Activated CD4-positive, alpha-beta memory T cell treated with anti-CD3 and anti-CD28 coated beads for 36 hours (primary cell): ENCODE results near the gene MYO19. TPM values are rescaled to one million over a fixed set of nuclear protein-coding genes. Genes with fewer than 3 reads are reported as not detected.

ENCODE experiments used
- CTCF ChIA-PET: fragments of 350-600 bp; sonication (Branson Sonifier 250); formaldehyde crosslinking; loops from one replicate; lab custom pipeline; 2021; ENCODE audit warnings: antibody characterized with exemption, inconsistent platforms; lab: Charles Lee
- POLR2A ChIA-PET: fragments of 350-600 bp; sonication (Branson Sonifier 250); formaldehyde crosslinking; loops from one replicate; lab custom pipeline; 2021; ENCODE audit warnings: antibody characterized with exemption; lab: Charles Lee
- DNase-seq: peaks from one replicate; pipeline ENCODE4 v3.0.0-alpha.2; 2020
- H3K27ac Mint-ChIP-seq: one replicate; pipeline ENCODE4 v1.8.0; 2021; ENCODE audit warnings: mixed read lengths
- H3K27me3 Mint-ChIP-seq: one replicate; pipeline ENCODE4 v1.8.0; 2021; ENCODE audit warnings: mixed read lengths
- H3K36me3 Mint-ChIP-seq: one replicate; pipeline ENCODE4 v1.8.0; 2021; ENCODE audit warnings: mixed read lengths
- H3K4me1 Mint-ChIP-seq: one replicate; pipeline ENCODE4 v1.8.0; 2021; ENCODE audit warnings: low read depth, mixed read lengths
- H3K4me3 Mint-ChIP-seq: one replicate; pipeline ENCODE4 v1.8.0; 2021; ENCODE audit warnings: mild to moderate bottlenecking, mixed read lengths
- H3K9me3 Mint-ChIP-seq: one replicate; pipeline ENCODE4 v1.8.0; 2021; ENCODE audit warnings: mixed read lengths
- intact Hi-C: fragments of 100-400 bp; cut with micrococcal nuclease; formaldehyde crosslinking; loops from one replicate; pipeline ENCODE4 v1.15.1; 2023
- total RNA-seq, 2 experiments: library from RNA; stranded (reverse); gene quantifications; one replicate each; pipeline ENCODE4 v1.2.3, GENCODE V29; 2021

MYO19 gene
- total RNA-seq, 2 experiments from 2014 or later = 106 to 112 TPM

DNA sequence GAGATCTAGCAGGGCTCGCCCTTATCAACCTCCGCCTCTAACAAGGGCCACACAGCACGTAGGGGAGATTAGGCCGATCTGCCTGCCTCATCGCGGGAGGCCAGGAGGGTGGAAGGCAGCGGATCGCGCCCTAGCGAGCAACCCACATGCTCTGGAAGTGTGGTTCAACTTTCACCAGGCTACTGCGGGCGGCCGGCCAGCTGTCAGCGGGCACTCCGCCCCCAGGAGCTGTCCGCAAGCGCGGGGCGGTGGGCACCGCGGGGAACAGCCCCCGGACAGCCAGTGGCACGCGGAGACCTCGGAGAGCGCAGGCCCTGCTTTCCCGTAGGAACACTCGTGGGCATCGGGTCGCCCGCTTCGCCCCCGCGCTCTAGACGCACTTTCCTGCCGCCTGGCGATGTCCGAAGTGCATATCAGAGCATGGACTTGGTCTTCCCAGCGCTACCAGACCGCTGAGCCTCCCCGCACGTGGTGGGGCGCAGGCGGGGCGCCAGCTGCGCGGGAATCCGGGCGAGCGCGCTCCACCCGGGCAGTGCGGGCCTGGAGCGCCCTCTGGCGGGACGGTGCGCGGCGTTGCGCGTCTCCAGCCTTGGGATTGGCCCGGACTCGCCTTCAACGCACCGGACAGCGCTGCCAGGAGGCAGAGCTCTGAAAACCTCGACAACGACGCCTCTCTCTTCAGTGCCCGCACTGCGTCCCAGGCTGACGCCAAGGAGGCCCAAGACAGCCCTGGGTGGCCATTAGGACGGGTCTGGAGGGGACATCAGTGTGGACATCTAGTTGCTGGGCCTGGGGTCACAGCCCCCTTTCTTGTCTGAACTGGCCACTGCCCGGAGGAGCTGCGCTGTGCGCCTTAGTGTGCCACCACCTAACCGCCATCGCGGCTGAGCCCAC, 51.8 kb downstream of the MYO19 start:
- Mint-ChIP-seq H3K27ac (no peak overlapping the region), H3K4me1 (peaks cover 24% of the 10 kb centered on the region), H3K9me3 (no peaks in the 10 kb centered on the region), H3K27me3 (peaks cover 23% of the 10 kb centered on the region), H3K36me3 (peaks cover 4% of the 10 kb centered on the region), H3K4me3 (peak overlapping the region; percentile 37)
- peak; percentile 90 for DNase-seq
- CTCF ChIA-PET = interaction anchor here (0.5 to 2.5 kb wide), 27 partner anchors 8 to 719 kb away, joined by 3 to 21 read pairs (median 4); partner anchors contain the start of genes CCL3, MRM1 and TAF15
- intact Hi-C loops = loop anchor here (2.0 kb wide), 1 partner anchor 512 kb away; no protein-coding TSS in a partner anchor
- POLR2A ChIA-PET = interaction anchor here (0.9 kb wide), 1 partner anchor 42 kb away, joined by 4 read pairs; no protein-coding TSS in a partner anchor

DNA sequence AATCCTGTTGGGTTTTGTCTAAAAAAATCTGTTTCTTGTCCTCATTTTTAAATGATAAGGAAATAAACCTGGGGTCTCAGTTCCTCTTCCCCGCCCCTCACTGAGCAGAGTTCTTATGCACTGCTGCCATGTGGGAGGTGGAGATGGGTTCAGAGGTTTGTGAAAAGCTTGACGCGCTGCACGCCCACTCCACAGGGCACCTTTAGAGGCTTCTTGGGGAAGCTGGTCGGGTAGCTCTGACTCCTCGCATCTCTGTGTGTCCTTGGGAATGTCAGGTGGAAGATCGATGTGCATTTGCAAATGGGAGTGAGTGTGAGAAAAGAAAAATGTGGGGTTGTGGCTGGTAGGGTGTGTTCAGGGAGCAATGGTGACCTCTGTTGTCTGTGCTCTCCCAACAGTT, 52.8 kb downstream of the MYO19 start:
- Mint-ChIP-seq H3K4me1 (peaks cover 20% of the 10 kb centered on the region), H3K4me3 (no peak overlapping the region), H3K27ac (no peak overlapping the region), H3K36me3 (peaks cover 2% of the 10 kb centered on the region), H3K9me3 (no peaks in the 10 kb centered on the region), H3K27me3 (peaks cover 27% of the 10 kb centered on the region)
- intact Hi-C loops = loop anchor here (2.0 kb wide), 1 partner anchor 511 kb away; no protein-coding TSS in a partner anchor
- DNase-seq = no peak
- CTCF ChIA-PET = interaction anchor here (0.8 to 2.5 kb wide), 6 partner anchors 7 to 718 kb away, joined by 3 to 21 read pairs (median 6); no protein-coding TSS in a partner anchor
- POLR2A ChIA-PET = no interaction called here

DNA sequence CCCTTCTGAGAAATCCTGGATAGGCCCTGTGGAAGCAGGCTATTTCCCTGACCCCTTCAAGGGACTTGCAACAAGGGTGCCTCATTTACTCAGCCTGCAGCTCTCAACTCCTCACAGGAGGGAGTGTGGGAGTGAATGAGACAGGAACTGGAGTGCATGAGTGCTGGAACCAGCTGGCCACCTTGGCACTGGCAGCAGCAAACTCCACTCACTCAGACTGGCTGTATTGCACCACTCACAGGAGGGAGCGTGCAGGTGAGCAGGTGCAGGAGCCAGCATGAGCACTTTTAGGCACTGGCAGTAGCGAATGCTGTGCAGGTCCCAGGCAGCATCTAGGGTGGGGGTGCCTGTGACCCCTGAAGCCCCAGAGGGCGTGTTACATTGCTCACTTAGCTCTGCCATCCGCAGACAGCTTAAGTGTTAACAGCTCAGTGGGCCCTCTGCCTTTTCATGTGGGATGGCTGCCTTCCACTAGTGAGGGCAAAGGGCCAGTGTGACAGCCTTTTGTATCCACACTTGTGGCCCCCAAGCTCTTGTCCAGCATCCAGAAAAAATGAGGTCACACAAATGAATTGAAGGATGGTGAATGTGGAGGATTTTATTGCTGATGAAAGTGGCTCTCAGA, 59.2 kb downstream of the MYO19 start:
- Mint-ChIP-seq H3K9me3 (no peaks in the 10 kb centered on the region), H3K4me3 (no peak overlapping the region), H3K27ac (no peak overlapping the region), H3K36me3 (no peaks in the 10 kb centered on the region), H3K4me1 (no peaks in the 10 kb centered on the region), H3K27me3 (peaks cover 15% of the 10 kb centered on the region)
- ChIA-PET POLR2A (no interaction called here), CTCF (interaction anchor here (1.6 kb wide), 1 partner anchor 9 kb away, joined by 5 read pairs; no protein-coding TSS in a partner anchor)
- DNase-seq = no peak
- intact Hi-C loops = no loop called here

DNA sequence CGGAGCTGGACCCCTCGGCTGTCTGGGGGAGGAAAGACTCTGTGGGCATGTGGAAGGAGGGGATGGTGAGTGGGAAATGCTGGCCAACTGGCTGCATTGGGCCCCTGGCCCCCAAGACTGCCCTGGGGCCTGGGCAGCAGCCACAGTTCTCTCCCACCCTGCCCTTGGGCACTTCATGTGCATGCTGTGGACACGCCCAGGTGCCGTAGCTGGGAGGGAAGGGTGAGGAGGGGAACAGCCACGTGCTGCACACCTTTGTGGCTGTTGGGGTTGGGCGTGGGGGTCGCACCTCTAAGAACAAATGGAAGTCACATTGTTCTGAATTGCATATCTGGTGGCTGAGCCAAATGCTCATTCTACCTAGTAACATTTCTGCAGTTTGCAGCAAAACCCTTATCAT, 60.1 kb downstream of the MYO19 start:
- H3K4me1 Mint-ChIP-seq = no peaks in the 10 kb centered on the region
- no peaks in the 10 kb centered on the region for H3K36me3 Mint-ChIP-seq
- no peaks in the 10 kb centered on the region for H3K9me3 Mint-ChIP-seq
- DNase-seq = no peak
- H3K4me3 Mint-ChIP-seq = no peak overlapping the region
- intact Hi-C loops = no loop called here
- peaks cover 11% of the 10 kb centered on the region for H3K27me3 Mint-ChIP-seq
- CTCF ChIA-PET = interaction anchor here (0.8 kb wide), 1 partner anchor 8 kb away, joined by 3 read pairs; no protein-coding TSS in a partner anchor
- POLR2A ChIA-PET = no interaction called here
- H3K27ac Mint-ChIP-seq = no peak overlapping the region

DNA sequence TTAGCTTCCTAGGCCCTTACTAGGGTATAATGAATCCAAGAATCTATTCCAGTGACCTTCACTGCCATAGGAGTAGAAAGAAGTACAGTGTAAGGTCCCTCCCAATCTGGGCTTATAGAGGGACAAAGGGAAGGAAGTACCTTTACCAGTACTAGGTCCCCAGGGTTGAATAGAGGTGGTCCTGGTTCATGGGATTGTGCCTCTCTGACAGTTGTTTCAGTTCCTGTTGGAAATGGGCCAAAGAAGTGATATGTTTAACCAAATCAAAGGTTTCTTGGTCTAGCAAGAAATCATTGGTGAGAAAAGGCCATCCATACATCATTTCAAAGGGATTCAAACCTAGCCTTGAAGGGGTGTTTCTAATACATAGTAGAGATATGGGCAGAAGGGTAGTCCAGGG, 64.2 kb downstream of the MYO19 start:
- POLR2A ChIA-PET = no interaction called here
- Mint-ChIP-seq H3K9me3 (no peaks in the 10 kb centered on the region), H3K4me1 (no peaks in the 10 kb centered on the region), H3K27ac (no peak overlapping the region), H3K4me3 (no peak overlapping the region), H3K36me3 (no peaks in the 10 kb centered on the region), H3K27me3 (peaks cover 16% of the 10 kb centered on the region)
- CTCF ChIA-PET = no interaction called here
- no peak for DNase-seq
- intact Hi-C loops = no loop called here

DNA sequence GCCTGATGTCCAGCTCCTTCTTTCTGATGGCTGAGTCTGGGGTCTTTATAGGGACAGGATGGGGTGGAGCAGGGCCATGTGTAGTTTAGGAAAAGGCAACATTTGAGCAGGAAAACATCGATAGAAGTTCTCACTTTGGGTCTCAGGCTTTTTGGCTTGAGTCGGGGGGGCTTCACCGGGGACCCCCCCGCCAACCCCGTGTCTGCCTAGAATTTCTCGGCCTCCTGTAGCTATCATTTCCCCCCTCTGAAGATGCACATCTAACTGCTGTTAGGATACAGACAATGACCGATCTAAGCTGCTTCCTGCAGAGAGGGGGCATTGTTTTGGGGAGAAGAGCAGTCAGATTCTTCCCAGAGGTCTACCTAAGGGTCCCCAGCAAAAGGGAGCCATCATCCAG, 64.9 kb downstream of the MYO19 start:
- Mint-ChIP-seq H3K4me3 (no peak overlapping the region), H3K36me3 (no peaks in the 10 kb centered on the region), H3K27me3 (peaks cover 23% of the 10 kb centered on the region), H3K27ac (no peak overlapping the region), H3K4me1 (no peaks in the 10 kb centered on the region), H3K9me3 (no peaks in the 10 kb centered on the region)
- ChIA-PET CTCF (no interaction called here), POLR2A (no interaction called here)
- DNase-seq = no peak
- intact Hi-C loops = no loop called here

DNA sequence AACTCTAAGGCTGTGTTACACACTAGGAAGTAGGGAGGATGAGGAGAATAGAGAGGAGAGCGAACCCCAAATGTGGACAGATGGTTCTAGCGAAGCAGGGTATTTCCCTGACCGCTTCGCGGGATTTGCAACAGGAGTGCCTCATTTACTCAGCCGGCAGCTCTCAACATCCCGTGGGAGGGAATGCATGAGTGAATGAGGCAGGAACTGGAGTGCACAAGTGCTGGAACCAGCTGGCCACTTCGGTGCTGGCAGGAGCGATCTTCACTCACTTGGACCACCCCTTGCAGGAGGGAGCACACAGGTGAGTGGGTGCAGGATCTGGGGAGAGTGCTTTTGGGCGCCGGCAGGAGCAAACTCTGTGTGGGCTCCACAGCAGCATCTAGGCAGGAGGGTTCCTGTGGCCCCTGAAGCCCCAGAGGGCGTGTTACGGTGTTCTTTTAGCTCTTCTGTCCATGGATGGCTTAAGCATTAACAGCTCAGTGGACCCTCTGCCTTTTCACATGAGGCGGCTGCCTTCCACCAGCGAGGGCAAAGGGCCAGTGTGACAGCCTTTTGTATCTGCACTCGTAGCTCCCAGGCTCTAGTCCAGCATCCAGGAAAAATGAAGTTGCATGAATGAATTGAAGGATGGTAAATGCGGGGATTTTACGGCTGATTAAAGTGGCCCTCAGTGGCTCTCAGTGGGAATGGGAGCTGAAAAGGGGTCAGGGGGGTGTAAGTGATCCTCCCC, 65.6 kb downstream of the MYO19 start:
- ChIA-PET POLR2A (no interaction called here), CTCF (no interaction called here)
- peaks cover 23% of the 10 kb centered on the region for H3K27me3 Mint-ChIP-seq

DNA sequence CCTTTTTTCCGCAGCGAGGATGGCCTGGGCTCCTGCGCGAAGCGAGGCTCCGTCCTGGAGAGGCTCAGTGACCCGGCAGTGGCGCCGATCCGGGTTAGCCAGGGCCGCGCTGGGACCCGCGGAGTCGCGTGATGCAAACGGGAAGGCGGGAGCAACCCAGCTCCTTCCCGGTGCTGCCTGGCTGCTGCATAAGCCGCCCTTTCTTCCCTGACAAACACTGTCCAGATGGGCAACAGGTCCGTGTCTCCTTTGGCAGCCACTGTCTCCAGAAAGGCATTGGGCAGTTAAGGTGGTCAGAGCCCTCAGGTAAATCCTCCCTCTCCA, 69.9 kb downstream of the MYO19 start:
- DNase-seq = no peak
- peaks cover 51% of the 10 kb centered on the region for H3K27me3 Mint-ChIP-seq
- no peaks in the 10 kb centered on the region for H3K36me3 Mint-ChIP-seq
- no peaks in the 10 kb centered on the region for H3K9me3 Mint-ChIP-seq
- ChIA-PET POLR2A (no interaction called here), CTCF (interaction anchor here (0.6 kb wide), 1 partner anchor 82 kb away, joined by 4 read pairs; no protein-coding TSS in a partner anchor)
- no peak overlapping the region for H3K27ac Mint-ChIP-seq
- H3K4me3 Mint-ChIP-seq = no peak overlapping the region
- intact Hi-C loops = no loop called here
- H3K4me1 Mint-ChIP-seq = no peaks in the 10 kb centered on the region

More for the DNA sequence above, 65.6 kb downstream of the MYO19 start:
- no peak for DNase-seq
- no peaks in the 10 kb centered on the region for H3K4me1 Mint-ChIP-seq
- intact Hi-C loops = no loop called here
- H3K9me3 Mint-ChIP-seq = no peaks in the 10 kb centered on the region
- H3K27ac Mint-ChIP-seq = no peak overlapping the region
- H3K36me3 Mint-ChIP-seq = no peaks in the 10 kb centered on the region
- H3K4me3 Mint-ChIP-seq = no peak overlapping the region

DNA sequence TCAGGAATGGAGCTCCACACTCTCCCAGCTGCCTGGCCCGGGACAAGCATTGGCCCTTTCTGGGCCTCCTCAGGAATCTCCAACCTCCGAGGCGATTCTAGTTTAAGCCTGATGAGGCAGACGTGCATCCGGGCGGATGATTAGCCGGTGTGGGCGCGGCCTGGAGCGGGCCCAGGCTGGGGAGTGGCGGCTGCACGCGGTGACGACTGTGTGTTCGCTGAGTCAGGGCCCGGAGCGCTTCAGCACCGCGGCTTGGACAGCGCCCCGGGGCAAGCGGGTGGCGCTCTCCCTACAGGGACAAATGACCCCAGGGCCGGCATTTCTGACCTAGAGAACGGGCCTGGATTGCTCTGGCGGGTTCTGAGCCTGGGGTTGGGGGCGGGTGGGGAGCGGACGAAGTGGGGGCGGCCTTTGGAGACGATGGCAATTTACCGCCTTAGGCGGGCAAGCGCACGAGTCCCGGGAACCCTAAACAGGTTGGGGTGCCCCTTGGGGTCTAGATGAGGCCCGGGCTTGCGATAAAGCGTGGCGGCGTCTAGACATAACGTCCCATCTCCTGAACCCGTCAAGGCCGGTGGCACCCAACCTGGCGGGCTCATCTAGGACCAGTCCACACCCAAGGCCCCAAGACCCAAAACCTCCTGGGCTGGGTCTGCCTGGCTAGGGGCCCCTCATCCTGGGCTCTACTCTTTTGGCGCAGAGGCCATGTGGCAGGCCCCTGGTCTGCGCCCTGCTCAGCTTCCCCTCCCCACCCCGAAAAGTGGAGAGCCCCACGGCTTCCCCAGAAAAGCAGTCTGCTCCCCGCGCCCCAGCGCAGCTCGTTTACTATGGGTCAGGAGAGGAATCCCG, 70.5 kb downstream of the MYO19 start:
- ChIA-PET POLR2A (no interaction called here), CTCF (no interaction called here)
- H3K4me1 Mint-ChIP-seq = no peaks in the 10 kb centered on the region
- H3K27ac Mint-ChIP-seq = no peak overlapping the region
- peak; percentile 79 for DNase-seq
- peaks cover 51% of the 10 kb centered on the region for H3K27me3 Mint-ChIP-seq
- intact Hi-C loops = no loop called here
- H3K4me3 Mint-ChIP-seq = no peak overlapping the region
- H3K36me3 Mint-ChIP-seq = no peaks in the 10 kb centered on the region
- H3K9me3 Mint-ChIP-seq = no peaks in the 10 kb centered on the region

DNA sequence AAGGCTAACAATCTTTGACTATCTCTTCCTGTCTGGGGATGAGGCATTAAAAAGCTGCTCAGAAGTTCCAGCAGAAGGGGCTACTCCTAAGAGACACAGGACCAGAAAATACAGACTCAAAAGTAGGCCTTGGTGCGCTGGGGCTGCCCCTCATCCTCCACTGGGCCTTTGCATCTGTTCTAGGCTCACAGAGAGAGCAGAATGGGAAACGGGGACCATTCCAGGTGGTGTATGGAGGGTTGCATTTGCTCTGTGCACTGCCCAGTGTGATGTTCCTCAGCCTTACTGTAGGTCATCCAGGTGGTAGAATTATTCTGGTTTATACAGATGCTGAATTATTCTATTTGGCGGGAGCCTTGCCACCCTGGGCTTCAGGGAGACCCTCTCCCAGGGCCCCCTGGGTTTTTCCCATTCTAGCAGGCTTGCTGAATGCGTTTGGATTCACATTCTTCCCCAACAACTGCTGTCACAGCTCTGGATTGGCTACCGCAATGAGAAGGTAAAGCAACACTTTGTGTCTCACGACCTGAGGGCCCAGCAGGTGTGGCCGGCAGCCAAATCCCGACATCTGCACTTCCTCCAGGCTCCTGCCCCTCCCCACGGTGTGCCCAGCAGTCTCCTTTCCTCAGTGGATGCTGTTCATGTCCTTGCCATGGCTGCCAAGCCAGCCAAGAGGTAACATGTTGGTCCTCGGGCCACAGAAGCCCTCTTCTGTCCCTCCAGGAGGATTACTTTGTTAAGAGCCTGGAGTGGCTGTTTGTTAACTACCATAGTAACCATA, 73.1 kb downstream of the MYO19 start:
- H3K27me3 Mint-ChIP-seq = peaks cover 38% of the 10 kb centered on the region
- H3K9me3 Mint-ChIP-seq = no peaks in the 10 kb centered on the region
- H3K27ac Mint-ChIP-seq = no peak overlapping the region
- DNase-seq = no peak
- ChIA-PET CTCF (no interaction called here), POLR2A (no interaction called here)
- H3K4me3 Mint-ChIP-seq = no peak overlapping the region
- no peaks in the 10 kb centered on the region for H3K4me1 Mint-ChIP-seq
- H3K36me3 Mint-ChIP-seq = no peaks in the 10 kb centered on the region
- intact Hi-C loops = no loop called here
